Osteocyte (in vitro differentiated cells): Measurements from ENCODE around the gene EBF4. TPM values are rescaled to one million over a fixed set of nuclear protein-coding genes. Genes with fewer than 3 reads are reported as not detected.
A peak's percentile ranks its signal among the peaks of the same experiment; 100 is the strongest.

Experiments used
- DNase-seq: peaks from one replicate; pipeline ENCODE4 v3.0.0; 2021; ENCODE audit warnings: mixed read lengths; ENCODE audit not compliant: unreplicated experiment; ENCODE audit errors: extremely low spot score
- H3K27ac Mint-ChIP-seq: one replicate; pipeline ENCODE4 v1.8.0; 2021; ENCODE audit warnings: mild to moderate bottlenecking, mixed read lengths; ENCODE audit not compliant: unreplicated experiment
- H3K27me3 Mint-ChIP-seq: one replicate; pipeline ENCODE4 v1.8.0; 2021; ENCODE audit warnings: mixed read lengths; ENCODE audit not compliant: unreplicated experiment
- H3K36me3 Mint-ChIP-seq: one replicate; pipeline ENCODE4 v1.8.0; 2021; ENCODE audit warnings: mixed read lengths; ENCODE audit not compliant: unreplicated experiment
- H3K4me1 Mint-ChIP-seq: one replicate; pipeline ENCODE4 v1.8.0; 2021; ENCODE audit warnings: mixed read lengths; ENCODE audit not compliant: unreplicated experiment
- H3K4me3 Mint-ChIP-seq: one replicate; pipeline ENCODE4 v1.8.0; 2021; ENCODE audit warnings: mild to moderate bottlenecking, moderate library complexity, mixed read lengths; ENCODE audit not compliant: unreplicated experiment
- H3K9me3 Mint-ChIP-seq: one replicate; pipeline ENCODE4 v1.8.0; 2021; ENCODE audit warnings: mixed read lengths; ENCODE audit not compliant: unreplicated experiment
- CTCF ChIP-seq: fragments of 200-600 bp; sonication (generic); IDR thresholded peaks from 2 replicates; pipeline ENCODE4 v1.5.0; 2021; ENCODE audit warnings: antibody characterized with exemption, mild to moderate bottlenecking, moderate library complexity
- long read RNA-seq: library from polyadenylated mRNA; unstranded; transcript quantifications from one replicate; pipeline ENCODE4 v2.0.0, GENCODE V29; 2021
- total RNA-seq: library from RNA; stranded (reverse); gene quantifications from 2 replicates; pipeline ENCODE4 v1.2.1, GENCODE V29; 2021

The EBF4 gene, protein sequence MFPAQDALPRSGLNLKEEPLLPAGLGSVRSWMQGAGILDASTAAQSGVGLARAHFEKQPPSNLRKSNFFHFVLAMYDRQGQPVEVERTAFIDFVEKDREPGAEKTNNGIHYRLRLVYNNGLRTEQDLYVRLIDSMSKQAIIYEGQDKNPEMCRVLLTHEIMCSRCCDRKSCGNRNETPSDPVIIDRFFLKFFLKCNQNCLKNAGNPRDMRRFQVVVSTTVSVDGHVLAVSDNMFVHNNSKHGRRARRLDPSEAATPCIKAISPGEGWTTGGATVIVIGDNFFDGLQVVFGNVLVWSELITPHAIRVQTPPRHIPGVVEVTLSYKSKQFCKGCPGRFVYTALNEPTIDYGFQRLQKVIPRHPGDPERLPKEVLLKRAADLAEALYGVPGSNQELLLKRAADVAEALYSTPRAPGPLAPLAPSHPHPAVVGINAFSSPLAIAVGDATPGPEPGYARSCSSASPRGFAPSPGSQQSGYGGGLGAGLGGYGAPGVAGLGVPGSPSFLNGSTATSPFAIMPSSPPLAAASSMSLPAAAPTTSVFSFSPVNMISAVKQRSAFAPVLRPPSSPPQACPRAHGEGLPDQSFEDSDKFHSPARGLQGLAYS
- total RNA-seq, result 9.8 and 12.8 TPM in 2 replicates
- long read RNA-seq, result 0 reads

DNA sequence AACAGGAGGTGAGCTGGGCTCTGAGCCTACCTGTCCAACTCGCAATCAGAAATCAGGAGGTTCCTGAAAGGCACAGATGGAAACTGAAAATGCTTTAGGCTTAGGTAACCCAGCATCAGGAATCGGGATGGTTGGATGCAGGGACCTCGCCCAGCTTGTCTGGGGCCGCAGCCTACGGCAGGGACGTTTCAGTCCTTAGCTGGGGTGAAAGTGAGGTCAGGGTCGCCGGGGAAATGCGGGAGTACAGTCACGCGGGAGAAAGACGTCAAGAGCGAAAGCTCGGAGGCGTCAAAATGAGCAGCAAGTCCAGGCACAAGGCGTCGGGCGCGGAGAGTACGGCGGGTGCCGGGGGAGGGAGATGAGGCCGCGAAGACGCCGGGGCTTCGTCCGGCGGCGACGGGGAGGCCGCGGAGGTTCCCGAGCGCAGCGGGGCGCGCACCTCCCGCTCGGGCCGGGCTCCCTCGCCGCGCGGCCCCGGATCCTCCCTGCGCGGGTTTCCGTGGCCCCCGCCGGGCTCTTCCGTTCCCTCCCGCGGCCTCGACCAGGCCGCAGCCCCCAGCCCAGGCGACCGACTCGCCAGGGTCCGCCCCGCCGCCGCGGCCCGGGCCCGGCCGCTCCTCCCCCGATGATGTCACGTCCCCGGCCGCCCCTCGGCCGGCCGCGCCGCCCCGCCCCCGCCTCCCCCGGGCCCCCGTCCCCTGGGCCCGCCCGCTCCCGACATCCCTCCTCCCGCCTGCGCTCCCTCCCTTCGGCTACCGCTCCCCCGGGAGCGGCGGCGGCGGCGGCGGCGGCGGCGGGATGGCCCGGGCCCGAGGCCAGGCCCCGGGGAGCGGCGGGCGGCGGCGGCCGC is at the start of gene EBF4:
EBF4 (plus strand) TSS at position 745 of the 850 bp plus-strand sequence. CDS start 866 bp downstream, outside the sequence.
- peak within 1 kb of the TSS; percentile 87 for H3K27ac Mint-ChIP-seq
- H3K4me3 Mint-ChIP-seq, result peak within 1 kb of the TSS; percentile 87
- TF ChIP-seq CTCF, result no peak
- no peaks in the 10 kb centered on the region for H3K9me3 Mint-ChIP-seq
- H3K27me3 Mint-ChIP-seq, result peaks cover 64% of the 10 kb centered on the region
- DNase-seq, result no peak
- H3K4me1 Mint-ChIP-seq, result peaks cover 14% of the 10 kb centered on the region
- H3K36me3 Mint-ChIP-seq, result no peaks in the 10 kb centered on the region

- Mint-ChIP-seq H3K27ac (no peak overlapping the region), H3K4me3 (no peak overlapping the region), H3K4me1 (no peaks in the 10 kb centered on the region), H3K9me3 (no peaks in the 10 kb centered on the region), H3K36me3 (peaks cover 3% of the 10 kb centered on the region), H3K27me3 (no peaks in the 10 kb centered on the region)
- TF ChIP-seq CTCF, result no peak
- DNase-seq, result no peak
These were observed 48.9 kb upstream of the EBF4 start for GRCh38 chr20:2643708-2644107.

DNA sequence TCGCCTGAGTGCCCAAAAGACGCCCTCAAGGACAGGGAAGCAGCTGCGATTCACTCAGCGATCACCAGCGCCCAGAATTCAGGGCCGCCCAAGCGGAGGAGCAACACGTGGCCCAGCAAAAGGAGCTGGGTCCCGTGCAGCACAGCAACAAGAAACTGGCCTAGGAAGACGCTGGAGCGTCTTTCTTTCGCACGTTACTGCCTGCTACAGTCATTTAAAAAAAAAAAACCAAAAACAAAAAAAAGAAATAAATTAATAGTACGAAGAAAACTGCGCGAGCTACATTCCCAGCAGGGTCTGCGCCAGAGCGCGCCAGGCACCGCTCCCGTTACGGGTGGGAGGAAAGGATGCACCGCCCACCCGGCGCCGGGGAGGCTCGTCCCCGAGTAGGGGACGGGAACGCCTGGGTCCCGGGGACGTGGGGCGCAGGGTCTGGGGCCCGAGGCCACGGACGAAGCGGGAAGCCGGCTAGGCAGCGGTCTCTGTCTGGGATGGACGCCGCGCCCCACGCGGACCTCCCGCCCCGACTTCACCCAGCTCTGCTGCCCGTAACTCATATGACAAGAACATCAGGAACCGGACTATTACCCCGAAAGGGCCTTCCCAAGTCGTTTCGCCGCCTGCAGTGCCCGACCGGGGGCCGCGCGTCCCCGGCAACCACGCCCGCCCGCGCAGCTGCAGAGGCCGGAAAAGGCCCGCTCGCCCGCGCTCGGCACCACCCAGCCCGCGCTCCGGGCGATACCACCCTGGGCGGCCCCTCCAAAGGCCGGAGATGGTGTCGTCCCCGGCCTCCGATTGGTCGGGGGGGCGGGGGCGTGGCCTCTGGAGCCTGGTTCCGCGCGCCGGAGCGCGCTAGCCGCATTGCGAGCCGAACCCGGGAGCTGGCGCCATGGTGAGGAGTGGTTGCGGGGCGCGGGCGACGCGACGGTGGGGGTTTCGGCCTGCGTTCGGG is 40.5 kb upstream of the EBF4 start, which contains the start of gene NOP56:
NOP56 (plus strand) TSS at position 861 of the 952 bp plus-strand sequence; CDS start at position 890, 29 bp downstream.
- peak within 1 kb of the TSS; percentile 96 for H3K27ac Mint-ChIP-seq
- peak; percentile 98 for DNase-seq
- peaks cover 16% of the 10 kb centered on the region for H3K36me3 Mint-ChIP-seq
- no peak for TF ChIP-seq CTCF
- H3K4me3 Mint-ChIP-seq, result peak within 1 kb of the TSS; percentile 91
- H3K4me1 Mint-ChIP-seq, result peaks cover 21% of the 10 kb centered on the region
- no peaks in the 10 kb centered on the region for H3K9me3 Mint-ChIP-seq
- H3K27me3 Mint-ChIP-seq, result no peaks in the 10 kb centered on the region

DNA sequence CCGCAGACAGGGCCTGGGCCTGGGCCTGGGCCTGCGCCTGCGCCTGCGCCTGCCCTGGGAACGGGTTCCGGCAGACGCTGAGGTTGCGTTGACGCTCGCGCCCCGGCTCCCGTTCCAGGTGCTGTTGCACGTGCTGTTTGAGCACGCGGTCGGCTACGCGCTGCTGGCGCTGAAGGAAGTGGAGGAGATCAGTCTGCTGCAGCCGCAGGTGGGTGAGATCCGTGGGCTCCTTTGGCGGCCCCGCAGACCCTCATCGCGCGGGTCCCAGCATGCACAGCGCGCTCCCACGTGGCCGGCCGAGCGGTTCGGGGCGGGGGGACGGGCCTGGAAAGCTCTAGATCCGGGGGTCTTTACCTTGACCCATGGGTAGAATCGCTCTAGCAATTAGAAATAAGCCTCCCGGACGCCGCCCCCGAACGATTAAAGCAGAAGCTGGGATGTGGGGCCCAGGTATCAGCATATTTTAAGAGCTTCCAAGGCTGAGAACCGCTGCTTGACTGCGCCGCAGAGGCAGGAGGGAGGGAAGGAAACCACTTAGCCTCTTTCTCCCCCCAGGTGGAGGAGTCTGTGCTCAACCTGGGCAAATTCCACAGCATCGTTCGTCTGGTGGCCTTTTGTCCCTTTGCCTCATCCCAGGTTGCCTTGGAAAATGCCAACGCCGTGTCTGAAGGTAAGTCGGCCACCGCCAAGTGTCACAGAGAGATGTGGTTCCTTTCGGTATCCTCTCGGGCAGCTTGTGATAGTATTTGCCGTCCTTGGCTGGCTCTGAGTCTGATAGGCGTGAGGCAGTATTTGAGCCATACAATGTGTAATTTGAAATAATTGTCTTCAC is 39.6 kb upstream of the EBF4 start:
- Mint-ChIP-seq H3K4me3 (peak overlapping the region; percentile 91), H3K4me1 (peaks cover 21% of the 10 kb centered on the region), H3K9me3 (no peaks in the 10 kb centered on the region), H3K27ac (peak overlapping the region; percentile 67), H3K36me3 (peaks cover 25% of the 10 kb centered on the region), H3K27me3 (no peaks in the 10 kb centered on the region)
- DNase-seq, result no peak
- TF ChIP-seq CTCF, result no peak
